ENCODE results near the gene HLA-DRB5. TPM values are rescaled to one million over a fixed set of nuclear protein-coding genes. Genes with fewer than 3 reads are reported as not detected.

The HLA-DRB5 gene
- 3.3 and 4.2 TPM in 2 replicates for total RNA-seq (2021)
- long read RNA-seq, partial matches to known transcripts: 11 of 12 reads
- long read RNA-seq, other reads (novel, unspliced or antisense): 1 of 12 reads

DNA sequence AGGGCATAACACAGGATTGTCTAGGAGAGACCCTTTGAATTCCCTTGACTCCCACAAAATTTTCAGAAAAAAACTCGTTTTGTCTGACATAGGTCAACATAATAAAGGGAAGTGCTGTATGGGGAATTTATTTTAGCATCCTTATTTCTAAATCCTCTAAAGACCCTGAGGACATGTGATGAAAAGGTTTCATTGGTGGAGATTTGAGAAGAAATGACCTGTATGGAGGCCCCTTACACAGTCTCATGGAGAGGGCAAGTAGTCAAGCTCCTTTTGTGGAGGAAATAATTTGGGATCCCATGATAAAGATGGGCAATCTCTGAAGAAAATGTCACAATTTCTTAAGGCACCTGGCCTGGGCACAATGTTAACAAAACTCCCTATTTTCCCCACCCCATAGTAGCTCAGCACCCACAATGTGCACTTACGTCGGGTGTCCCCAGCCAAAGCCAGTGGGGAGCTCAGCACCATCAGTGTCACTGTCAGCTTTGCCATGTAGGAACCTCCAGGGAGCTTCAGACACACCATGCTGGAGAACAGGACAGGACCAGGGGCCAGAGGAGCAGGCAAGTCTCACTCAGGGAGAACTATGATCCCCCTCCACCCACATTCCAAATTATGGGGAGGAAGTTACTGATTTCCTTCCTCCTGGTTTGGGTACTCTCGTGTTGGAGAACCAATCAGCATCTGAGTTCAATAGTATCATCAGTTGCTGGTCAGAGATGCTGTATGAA, at the start of gene HLA-DRB5:
Gene HLA-DRB5, minus strand, starts transcription at position 591 of the 734 bp plus-strand sequence. Its CDS starts 63 bp downstream, at position 528.
- Histone ChIP-seq H2BK5ac (ENCODE audit: insufficient read length, low read length) (no peak within 1 kb of the TSS), H3K56ac (ENCODE audit: insufficient read length, low read depth, low read length) (no peak within 1 kb of the TSS), H3K79me2 (ENCODE audit: insufficient read depth, low read length) (no peaks in the 10 kb centered on the region), H2AFZ (ENCODE audit: low read length) (no peak within 1 kb of the TSS), H2BK20ac (ENCODE audit: low read depth, low read length, poor library complexity, severe bottlenecking) (no peak within 1 kb of the TSS), H3T11ph (ENCODE audit: low read length) (no peak within 1 kb of the TSS), H3K14ac (ENCODE audit: insufficient read depth, low read length) (no peak within 1 kb of the TSS), H4K20me1 (ENCODE audit: control insufficient read depth, insufficient read depth, insufficient read length) (no peaks in the 10 kb centered on the region), H3K27ac (ENCODE audit: insufficient read length, low read depth, low read length) (no peak within 1 kb of the TSS), H3K23me2 (ENCODE audit: insufficient read length, low read depth, low read length, poor library complexity, severe bottlenecking) (no peaks in the 10 kb centered on the region), H3K27me3 (ENCODE audit: insufficient read depth, low read length) (no peaks in the 10 kb centered on the region), H3K9me3 (ENCODE audit: control insufficient read depth, low read depth, low read length) (no peaks in the 10 kb centered on the region), H2AK5ac (ENCODE audit: insufficient read length, low read length) (no peak within 1 kb of the TSS), H3K4me2 (ENCODE audit: insufficient read depth, insufficient read length, low read length) (no peak within 1 kb of the TSS), H4K8ac (replicated peaks; ENCODE audit: insufficient read length, low read depth, low read length) (no peak within 1 kb of the TSS), H3K79me1 (ENCODE audit: insufficient read depth, low read depth, low read length, poor library complexity, severe bottlenecking) (no peaks in the 10 kb centered on the region), H3K9ac (ENCODE audit: extremely low read depth, insufficient read length, low read length) (no peak within 1 kb of the TSS), H3K23ac (ENCODE audit: insufficient read length, low read depth, low read length) (no peak within 1 kb of the TSS), H3K4me1 (ENCODE audit: insufficient read depth, low read length) (no peaks in the 10 kb centered on the region), H2BK12ac (ENCODE audit: insufficient read length, low read depth, low read length) (no peak within 1 kb of the TSS), H4K5ac (ENCODE audit: insufficient read length, low read depth, low read length) (no peak within 1 kb of the TSS), H3K18ac (ENCODE audit: insufficient read length, low read depth, low read length) (no peak within 1 kb of the TSS), H3K4ac (ENCODE audit: low read depth, low read length) (no peak within 1 kb of the TSS), H2BK120ac (ENCODE audit: low read depth, low read length, poor library complexity, severe bottlenecking) (no peak within 1 kb of the TSS), H4K91ac (ENCODE audit: insufficient read length, low read depth, low read length) (no peak within 1 kb of the TSS), H2BK15ac (ENCODE audit: low read depth, low read length) (no peak within 1 kb of the TSS)
- H3K27me3 Mint-ChIP-seq (ENCODE audit: low read depth): peaks cover 11% of the 10 kb centered on the region
- peaks cover 8 to 15% of the 10 kb centered on the region in 2 experiments for H3K9me3 Mint-ChIP-seq
- TF ChIP-seq, protein P1, sequence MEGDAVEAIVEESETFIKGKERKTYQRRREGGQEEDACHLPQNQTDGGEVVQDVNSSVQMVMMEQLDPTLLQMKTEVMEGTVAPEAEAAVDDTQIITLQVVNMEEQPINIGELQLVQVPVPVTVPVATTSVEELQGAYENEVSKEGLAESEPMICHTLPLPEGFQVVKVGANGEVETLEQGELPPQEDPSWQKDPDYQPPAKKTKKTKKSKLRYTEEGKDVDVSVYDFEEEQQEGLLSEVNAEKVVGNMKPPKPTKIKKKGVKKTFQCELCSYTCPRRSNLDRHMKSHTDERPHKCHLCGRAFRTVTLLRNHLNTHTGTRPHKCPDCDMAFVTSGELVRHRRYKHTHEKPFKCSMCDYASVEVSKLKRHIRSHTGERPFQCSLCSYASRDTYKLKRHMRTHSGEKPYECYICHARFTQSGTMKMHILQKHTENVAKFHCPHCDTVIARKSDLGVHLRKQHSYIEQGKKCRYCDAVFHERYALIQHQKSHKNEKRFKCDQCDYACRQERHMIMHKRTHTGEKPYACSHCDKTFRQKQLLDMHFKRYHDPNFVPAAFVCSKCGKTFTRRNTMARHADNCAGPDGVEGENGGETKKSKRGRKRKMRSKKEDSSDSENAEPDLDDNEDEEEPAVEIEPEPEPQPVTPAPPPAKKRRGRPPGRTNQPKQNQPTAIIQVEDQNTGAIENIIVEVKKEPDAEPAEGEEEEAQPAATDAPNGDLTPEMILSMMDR (conservative IDR thresholded peaks at IDR 0.05): no peak
- no peaks in the 10 kb centered on the region for H3K4me1 Mint-ChIP-seq
- no peak within 1 kb of the TSS for H3K4me3 Mint-ChIP-seq
- DNase-seq: no peak
- no CpG with 5 or more reads among the region's 4 CpGs for WGBS (ENCODE audit: extremely low coverage, insufficient read length, low lambda C conversion rate)
- H3K27ac Mint-ChIP-seq: no peak within 1 kb of the TSS
- H3K36me3 Mint-ChIP-seq (ENCODE audit: insufficient read depth in 1 of 3, low read depth in 3 of 3): peaks cover 0 to 2% (median 0%) of the 10 kb centered on the region in 3 experiments; a peak in 1 of 7 replicates

Data from H9 (cell line).